OCI-LY1 (cell line): ENCODE measurements around the gene FNDC5.

Experiments
- H2AFZ ChIP-seq: fragments of 200-600 bp; sonication (generic), shearing (Covaris generic); 2 replicates; pipeline ENCODE4 v1.6.0; 2014; ENCODE audit warnings: antibody characterized with exemption, mild to moderate bottlenecking, low read length
- H3F3A ChIP-seq: fragments of 200-600 bp; sonication (generic), shearing (Covaris generic); 2 replicates; pipeline ENCODE4 v1.6.0; 2014; ENCODE audit warnings: mild to moderate bottlenecking, antibody characterized with exemption, low read length, moderate library complexity; ENCODE audit not compliant: insufficient read depth
- H3K27ac ChIP-seq: fragments of 200-600 bp; sonication (generic); 2 replicates; pipeline ENCODE4 v1.5.1; 2014; ENCODE audit warnings: low read length, mixed run types, mild to moderate bottlenecking, low read depth; ENCODE audit not compliant: poor library complexity, severe bottlenecking
- H3K27me3 ChIP-seq: fragments of 200-600 bp; sonication (generic); 2 replicates; pipeline ENCODE4 v1.6.0; 2014; ENCODE audit warnings: antibody characterized with exemption, mild to moderate bottlenecking, low read length, moderate library complexity; ENCODE audit not compliant: insufficient read depth
- H3K36me3 ChIP-seq: fragments of 200-600 bp; sonication (generic); 2 replicates; pipeline ENCODE4 v1.6.1; 2014; ENCODE audit warnings: mild to moderate bottlenecking, antibody characterized with exemption, low read length, moderate library complexity, mixed read lengths; ENCODE audit not compliant: insufficient read depth
- H3K4me1 ChIP-seq: fragments of 200-600 bp; sonication (generic); 2 replicates; pipeline ENCODE4 v1.5.1; 2014; ENCODE audit warnings: mild to moderate bottlenecking, low read length, moderate library complexity; ENCODE audit not compliant: insufficient read depth, severe bottlenecking
- H3K4me2 ChIP-seq: fragments of 200-600 bp; sonication (generic), shearing (Covaris generic); 2 replicates; pipeline ENCODE4 v1.6.1; 2014; ENCODE audit warnings: low read length
- H3K4me3 ChIP-seq: fragments of 200-600 bp; sonication (generic); 2 replicates; pipeline ENCODE4 v1.5.1; 2014; ENCODE audit warnings: low read length, low read depth, mild to moderate bottlenecking, mixed read lengths; ENCODE audit not compliant: poor library complexity, severe bottlenecking
- H3K79me2 ChIP-seq: fragments of 200-600 bp; shearing (Covaris generic); 2 replicates; pipeline ENCODE4 v1.6.1; 2016; ENCODE audit warnings: mixed run types, low read length, mixed read lengths; ENCODE audit not compliant: insufficient read depth
- H3K9ac ChIP-seq: fragments of 200-600 bp; sonication (generic), shearing (Covaris generic); 2 replicates; pipeline ENCODE4 v1.6.1; 2014; ENCODE audit warnings: mild to moderate bottlenecking, low read length, mixed read lengths
- H3K9me2 ChIP-seq: fragments of 200-600 bp; sonication (generic), shearing (Covaris generic); 2 replicates; pipeline ENCODE4 v1.6.1; 2014; ENCODE audit warnings: low read depth, mild to moderate bottlenecking, low read length, mixed read lengths
- H3K9me3 ChIP-seq: fragments of 200-600 bp; shearing (Covaris generic); 2 replicates; pipeline ENCODE4 v1.6.1; 2014; ENCODE audit warnings: low read length, mixed read lengths
- H4K20me1 ChIP-seq: fragments of 200-600 bp; sonication (generic), shearing (Covaris generic); 2 replicates; pipeline ENCODE4 v1.6.0; 2016; ENCODE audit warnings: mild to moderate bottlenecking, low read length; ENCODE audit not compliant: insufficient read depth
- CTCF ChIP-seq: fragments of 200-600 bp; sonication (generic), shearing (Covaris generic); IDR thresholded peaks from 2 replicates; pipeline ENCODE4 v1.5.1; 2017; ENCODE audit warnings: mild to moderate bottlenecking, antibody characterized with exemption, low read length, moderate library complexity, mixed read lengths
- EZH2 ChIP-seq: fragments of 200-600 bp; sonication (generic), shearing (Covaris generic); IDR thresholded peaks from 2 replicates; pipeline ENCODE4 v1.8.0; 2017; ENCODE audit warnings: borderline replicate concordance, mixed run types, mild to moderate bottlenecking, antibody characterized with exemption, low read length, moderate library complexity, mixed read lengths

Gene FNDC5

GRCh38 chr1:32894019-32894600 is 23.4 kb upstream of the FNDC5 start:
- H3K4me3 ChIP-seq: no peak overlapping the region

GRCh38 chr1:32893198-32894018 is 22.7 kb upstream of the FNDC5 start:
- Histone ChIP-seq H3K9me3 (no peaks in the 10 kb centered on the region), H3K27ac (no peak overlapping the region), H3K4me1 (no peaks in the 10 kb centered on the region), H3K9me2 (no peaks in the 10 kb centered on the region), H3K4me3 (no peak overlapping the region), H3K36me3 (no peaks in the 10 kb centered on the region), H3K79me2 (no peaks in the 10 kb centered on the region), H3K27me3 (peaks cover 5% of the 10 kb centered on the region; the same call in 1 of the 2 replicates), H4K20me1 (no peaks in the 10 kb centered on the region), H3F3A (no peaks in the 10 kb centered on the region), H3K4me2 (no peak overlapping the region), H3K9ac (no peak overlapping the region), H2AFZ (no peak overlapping the region)
- TF ChIP-seq EZH2 (no peak), CTCF (no peak)

More at GRCh38 chr1:32894019-32894600, 23.4 kb upstream of the FNDC5 start:
- no peak overlapping the region for H3K27ac ChIP-seq
- no peaks in the 10 kb centered on the region for H3K9me2 ChIP-seq
- H3K4me1 ChIP-seq: no peaks in the 10 kb centered on the region
- H3K27me3 ChIP-seq: peaks cover 5% of the 10 kb centered on the region; the same call in 1 of the 2 replicates
- no peaks in the 10 kb centered on the region for H3F3A ChIP-seq
- no peak overlapping the region for H3K9ac ChIP-seq
- no peaks in the 10 kb centered on the region for H3K79me2 ChIP-seq
- H2AFZ ChIP-seq: no peak overlapping the region
- H3K4me2 ChIP-seq: no peak overlapping the region
- no peaks in the 10 kb centered on the region for H4K20me1 ChIP-seq
- no peaks in the 10 kb centered on the region for H3K9me3 ChIP-seq
- TF ChIP-seq EZH2 (no peak), CTCF (no peak)
- H3K36me3 ChIP-seq: no peaks in the 10 kb centered on the region

- Histone ChIP-seq H2AFZ (no peak overlapping the region), H3K4me2 (no peak overlapping the region), H3K27ac (no peak overlapping the region), H3K4me3 (no peak overlapping the region), H3F3A (no peaks in the 10 kb centered on the region), H3K9me2 (no peaks in the 10 kb centered on the region), H3K9ac (no peak overlapping the region), H3K27me3 (peaks cover 8% of the 10 kb centered on the region), H3K36me3 (no peaks in the 10 kb centered on the region), H4K20me1 (no peaks in the 10 kb centered on the region), H3K9me3 (no peaks in the 10 kb centered on the region), H3K4me1 (no peaks in the 10 kb centered on the region), H3K79me2 (no peaks in the 10 kb centered on the region)
- no peak for TF ChIP-seq EZH2
- no peak for TF ChIP-seq CTCF
Measured at GRCh38 chr1:32892368-32893197, 21.9 kb upstream of the FNDC5 start.
